OCI-LY1 (cell line): ENCODE measurements around the gene ABCC6.
A peak's percentile ranks its signal among the peaks of the same experiment; 100 is the strongest.
"Not testable (repeated sequence)": the region's sequence is repeated elsewhere in the genome, so short reads cannot be mapped to it uniquely, and the experiment has no call there.

ENCODE experiments used
- H2AFZ ChIP-seq: fragments of 200-600 bp; sonication (generic), shearing (Covaris generic); 2 replicates; pipeline ENCODE4 v1.6.0; 2014; ENCODE audit warnings: antibody characterized with exemption, mild to moderate bottlenecking, low read length
- H3F3A ChIP-seq: fragments of 200-600 bp; sonication (generic), shearing (Covaris generic); 2 replicates; pipeline ENCODE4 v1.6.0; 2014; ENCODE audit warnings: mild to moderate bottlenecking, antibody characterized with exemption, low read length, moderate library complexity; ENCODE audit not compliant: insufficient read depth
- H3K27ac ChIP-seq: fragments of 200-600 bp; sonication (generic); 2 replicates; pipeline ENCODE4 v1.5.1; 2014; ENCODE audit warnings: low read length, mixed run types, mild to moderate bottlenecking, low read depth; ENCODE audit not compliant: poor library complexity, severe bottlenecking
- H3K27me3 ChIP-seq: fragments of 200-600 bp; sonication (generic); 2 replicates; pipeline ENCODE4 v1.6.0; 2014; ENCODE audit warnings: antibody characterized with exemption, mild to moderate bottlenecking, low read length, moderate library complexity; ENCODE audit not compliant: insufficient read depth
- H3K36me3 ChIP-seq: fragments of 200-600 bp; sonication (generic); 2 replicates; pipeline ENCODE4 v1.6.1; 2014; ENCODE audit warnings: mild to moderate bottlenecking, antibody characterized with exemption, low read length, moderate library complexity, mixed read lengths; ENCODE audit not compliant: insufficient read depth
- H3K4me1 ChIP-seq: fragments of 200-600 bp; sonication (generic); 2 replicates; pipeline ENCODE4 v1.5.1; 2014; ENCODE audit warnings: mild to moderate bottlenecking, low read length, moderate library complexity; ENCODE audit not compliant: insufficient read depth, severe bottlenecking
- H3K4me2 ChIP-seq: fragments of 200-600 bp; sonication (generic), shearing (Covaris generic); 2 replicates; pipeline ENCODE4 v1.6.1; 2014; ENCODE audit warnings: low read length
- H3K4me3 ChIP-seq: fragments of 200-600 bp; sonication (generic); 2 replicates; pipeline ENCODE4 v1.5.1; 2014; ENCODE audit warnings: low read length, low read depth, mild to moderate bottlenecking, mixed read lengths; ENCODE audit not compliant: poor library complexity, severe bottlenecking
- H3K79me2 ChIP-seq: fragments of 200-600 bp; shearing (Covaris generic); 2 replicates; pipeline ENCODE4 v1.6.1; 2016; ENCODE audit warnings: mixed run types, low read length, mixed read lengths; ENCODE audit not compliant: insufficient read depth
- H3K9ac ChIP-seq: fragments of 200-600 bp; sonication (generic), shearing (Covaris generic); 2 replicates; pipeline ENCODE4 v1.6.1; 2014; ENCODE audit warnings: mild to moderate bottlenecking, low read length, mixed read lengths
- H3K9me2 ChIP-seq: fragments of 200-600 bp; sonication (generic), shearing (Covaris generic); 2 replicates; pipeline ENCODE4 v1.6.1; 2014; ENCODE audit warnings: low read depth, mild to moderate bottlenecking, low read length, mixed read lengths
- H3K9me3 ChIP-seq: fragments of 200-600 bp; shearing (Covaris generic); 2 replicates; pipeline ENCODE4 v1.6.1; 2014; ENCODE audit warnings: low read length, mixed read lengths
- H4K20me1 ChIP-seq: fragments of 200-600 bp; sonication (generic), shearing (Covaris generic); 2 replicates; pipeline ENCODE4 v1.6.0; 2016; ENCODE audit warnings: mild to moderate bottlenecking, low read length; ENCODE audit not compliant: insufficient read depth
- TF ChIP-seq, protein P1 (sequence below): fragments of 200-600 bp; sonication (generic), shearing (Covaris generic); IDR thresholded peaks from 2 replicates; pipeline ENCODE4 v1.5.1; 2017; ENCODE audit warnings: mild to moderate bottlenecking, antibody characterized with exemption, low read length, moderate library complexity, mixed read lengths

Gene ABCC6

DNA sequence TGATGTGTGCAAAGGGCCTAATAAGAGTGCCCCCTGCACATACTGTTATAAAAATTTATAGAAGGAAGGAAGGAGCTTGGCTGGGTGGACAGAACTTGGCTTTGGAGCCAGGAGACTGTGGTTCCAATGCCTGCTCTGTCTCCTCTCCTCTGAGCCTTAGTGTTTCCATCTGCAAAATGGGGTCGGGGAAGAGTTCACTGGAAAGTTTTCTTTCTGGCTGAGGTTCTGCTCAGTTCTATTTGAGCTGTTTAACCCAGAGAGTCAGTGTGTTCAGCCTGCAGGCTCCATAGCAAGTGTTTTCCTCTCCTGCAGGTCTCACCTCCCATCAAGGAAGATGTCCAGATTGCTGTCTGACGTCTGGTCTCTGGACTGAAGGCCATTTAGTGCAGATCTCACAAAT is 17.4 kb downstream of the ABCC6 start:
- H3K9ac ChIP-seq, H3K9me2 ChIP-seq, H3K36me3 ChIP-seq, H3K9me3 ChIP-seq, H3F3A ChIP-seq, H2AFZ ChIP-seq, H3K27ac ChIP-seq, H4K20me1 ChIP-seq, H3K4me2 ChIP-seq, H3K27me3 ChIP-seq, H3K79me2 ChIP-seq, H3K4me1 ChIP-seq, H3K4me3 ChIP-seq: not testable (repeated sequence)

DNA sequence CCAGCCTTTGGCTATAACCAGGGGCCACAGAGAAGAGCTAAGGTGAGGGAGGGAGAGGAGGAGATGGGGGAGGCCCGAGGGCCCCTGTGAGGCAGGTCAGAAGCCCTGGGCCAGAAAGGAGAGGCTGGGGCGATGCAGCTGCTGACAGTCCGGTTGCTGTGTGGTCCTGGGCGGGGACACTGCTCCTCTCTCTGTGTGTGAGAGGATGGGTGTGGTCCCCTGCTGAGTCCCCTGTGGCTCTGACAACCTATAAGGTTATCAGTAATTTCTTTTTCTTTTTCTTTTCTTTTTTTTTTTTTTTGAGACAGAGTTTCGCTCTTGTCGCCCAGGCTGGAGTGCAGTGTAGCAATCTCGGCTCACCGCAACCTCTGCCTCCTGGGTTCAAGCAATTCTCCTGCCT is 18.7 kb downstream of the ABCC6 start:
- not testable (repeated sequence) for H3K4me2 ChIP-seq, H2AFZ ChIP-seq, H3K9me2 ChIP-seq, H3K79me2 ChIP-seq, H3K27ac ChIP-seq, H3K4me3 ChIP-seq, H3F3A ChIP-seq, H3K9ac ChIP-seq, H3K9me3 ChIP-seq, H4K20me1 ChIP-seq, H3K4me1 ChIP-seq, H3K36me3 ChIP-seq, H3K27me3 ChIP-seq

DNA sequence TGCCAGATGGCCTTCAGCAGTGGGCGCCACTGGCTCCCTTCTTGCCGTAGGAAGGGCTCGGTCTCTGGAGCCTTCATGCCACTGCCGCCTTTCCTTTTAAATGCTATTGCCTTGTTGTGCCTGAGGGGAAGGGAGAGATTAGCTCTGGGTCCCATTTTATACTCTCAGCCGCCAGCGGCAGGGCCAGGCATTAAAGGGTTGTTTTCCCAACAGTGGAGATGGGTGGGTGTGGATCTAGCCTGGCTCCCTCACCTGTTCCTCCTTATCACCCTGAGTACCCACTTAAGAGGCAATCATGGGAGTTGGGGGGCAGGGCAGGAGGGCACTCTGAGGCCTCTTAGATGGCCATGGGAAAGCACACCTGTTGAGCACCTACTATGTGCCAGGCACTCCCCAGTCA is 19.8 kb downstream of the ABCC6 start:
- H3F3A ChIP-seq, H3K4me2 ChIP-seq, H3K36me3 ChIP-seq, H3K9me2 ChIP-seq, H2AFZ ChIP-seq, H3K4me3 ChIP-seq, H3K27ac ChIP-seq, H3K9me3 ChIP-seq, H4K20me1 ChIP-seq, H3K27me3 ChIP-seq, H3K79me2 ChIP-seq, H3K9ac ChIP-seq, H3K4me1 ChIP-seq: not testable (repeated sequence)

DNA sequence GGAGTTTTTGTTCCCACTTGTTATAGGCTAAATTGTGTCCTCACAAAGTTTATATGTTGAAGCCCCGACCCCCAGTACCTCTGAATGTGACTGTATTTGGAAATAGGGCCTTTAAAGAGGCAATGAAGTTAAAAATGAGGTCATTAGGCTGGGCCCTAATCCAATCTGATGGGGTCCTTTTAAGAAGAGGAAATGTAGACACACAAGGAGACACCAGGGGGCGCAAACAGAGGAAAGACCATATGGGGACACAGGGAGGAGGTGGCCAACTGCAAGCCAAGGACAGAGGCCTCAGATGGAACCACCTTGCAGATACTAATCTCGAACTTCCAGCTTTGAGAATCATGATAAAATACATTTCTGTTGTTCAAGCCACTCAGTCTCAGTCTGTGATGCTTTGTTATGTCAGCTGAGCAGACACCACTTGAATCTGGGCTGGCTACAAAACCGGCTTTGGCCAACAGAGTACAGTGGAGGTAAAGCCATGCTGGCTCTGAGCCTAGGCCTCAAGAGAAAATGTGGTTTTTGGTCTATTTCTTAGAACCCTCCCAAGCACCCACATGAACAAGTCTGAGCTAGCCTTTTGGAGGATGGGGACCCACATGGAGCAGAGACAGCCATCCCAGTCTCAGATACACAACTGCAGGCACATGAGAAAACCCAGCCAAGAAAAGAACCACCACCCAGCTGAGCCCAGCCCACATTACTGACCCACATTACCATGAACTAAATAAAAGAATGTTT is 20.7 kb downstream of the ABCC6 start:
- H3K36me3 ChIP-seq, H3K4me3 ChIP-seq, H3K79me2 ChIP-seq, H3K27ac ChIP-seq, H3F3A ChIP-seq, H3K27me3 ChIP-seq, H3K9me2 ChIP-seq, H4K20me1 ChIP-seq, H3K9ac ChIP-seq, H2AFZ ChIP-seq, H3K4me1 ChIP-seq, H3K4me2 ChIP-seq, H3K9me3 ChIP-seq: not testable (repeated sequence)
- TF ChIP-seq, protein P1, sequence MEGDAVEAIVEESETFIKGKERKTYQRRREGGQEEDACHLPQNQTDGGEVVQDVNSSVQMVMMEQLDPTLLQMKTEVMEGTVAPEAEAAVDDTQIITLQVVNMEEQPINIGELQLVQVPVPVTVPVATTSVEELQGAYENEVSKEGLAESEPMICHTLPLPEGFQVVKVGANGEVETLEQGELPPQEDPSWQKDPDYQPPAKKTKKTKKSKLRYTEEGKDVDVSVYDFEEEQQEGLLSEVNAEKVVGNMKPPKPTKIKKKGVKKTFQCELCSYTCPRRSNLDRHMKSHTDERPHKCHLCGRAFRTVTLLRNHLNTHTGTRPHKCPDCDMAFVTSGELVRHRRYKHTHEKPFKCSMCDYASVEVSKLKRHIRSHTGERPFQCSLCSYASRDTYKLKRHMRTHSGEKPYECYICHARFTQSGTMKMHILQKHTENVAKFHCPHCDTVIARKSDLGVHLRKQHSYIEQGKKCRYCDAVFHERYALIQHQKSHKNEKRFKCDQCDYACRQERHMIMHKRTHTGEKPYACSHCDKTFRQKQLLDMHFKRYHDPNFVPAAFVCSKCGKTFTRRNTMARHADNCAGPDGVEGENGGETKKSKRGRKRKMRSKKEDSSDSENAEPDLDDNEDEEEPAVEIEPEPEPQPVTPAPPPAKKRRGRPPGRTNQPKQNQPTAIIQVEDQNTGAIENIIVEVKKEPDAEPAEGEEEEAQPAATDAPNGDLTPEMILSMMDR = peak; percentile 35

DNA sequence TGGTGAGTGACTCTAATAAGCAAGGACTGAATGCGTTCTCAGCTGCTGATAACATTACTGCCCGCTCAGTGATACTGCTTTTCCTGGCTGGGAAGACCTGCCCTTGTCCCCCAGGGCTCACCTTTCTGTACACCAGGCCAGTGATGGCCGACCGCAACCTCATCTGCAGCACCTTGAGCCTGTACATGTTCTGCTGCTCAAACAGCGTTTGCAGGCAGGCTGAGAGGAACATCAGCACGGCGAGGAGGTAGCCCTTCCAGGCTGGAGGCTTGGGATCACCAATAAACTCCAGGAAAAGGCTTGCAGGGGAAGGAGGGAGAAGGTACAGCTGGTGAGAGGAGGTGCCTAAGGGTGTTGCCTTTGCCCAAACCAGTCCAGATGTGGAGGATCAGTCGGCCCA is 21.4 kb downstream of the ABCC6 start:
- H3K36me3 ChIP-seq, H3K4me3 ChIP-seq, H2AFZ ChIP-seq, H3K9me3 ChIP-seq, H4K20me1 ChIP-seq, H3K4me2 ChIP-seq, H3K4me1 ChIP-seq, H3K9ac ChIP-seq, H3K9me2 ChIP-seq, H3K27ac ChIP-seq, H3F3A ChIP-seq, H3K79me2 ChIP-seq, H3K27me3 ChIP-seq: not testable (repeated sequence)

DNA sequence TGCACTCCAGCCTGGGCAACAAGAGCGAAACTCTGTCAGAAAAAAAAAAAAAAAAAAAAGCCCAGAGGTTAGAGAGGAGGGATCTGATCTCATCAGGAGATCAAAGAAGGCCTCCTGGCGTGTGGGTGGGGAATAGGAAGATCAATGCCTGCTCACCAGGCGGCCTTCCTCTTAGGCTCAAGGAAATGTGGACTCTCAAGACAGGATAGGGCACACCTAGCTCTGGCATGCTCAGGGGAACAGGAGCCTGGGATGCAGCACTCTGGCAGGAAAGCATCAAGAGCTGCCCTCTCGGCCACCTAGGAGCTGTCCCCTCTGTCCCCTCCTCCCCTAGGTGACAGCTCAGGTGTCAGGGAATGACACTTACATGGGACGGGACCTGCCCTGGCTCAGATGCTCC is 22.9 kb downstream of the ABCC6 start:
- H3K36me3 ChIP-seq, H3K9me3 ChIP-seq: not testable (repeated sequence)

DNA sequence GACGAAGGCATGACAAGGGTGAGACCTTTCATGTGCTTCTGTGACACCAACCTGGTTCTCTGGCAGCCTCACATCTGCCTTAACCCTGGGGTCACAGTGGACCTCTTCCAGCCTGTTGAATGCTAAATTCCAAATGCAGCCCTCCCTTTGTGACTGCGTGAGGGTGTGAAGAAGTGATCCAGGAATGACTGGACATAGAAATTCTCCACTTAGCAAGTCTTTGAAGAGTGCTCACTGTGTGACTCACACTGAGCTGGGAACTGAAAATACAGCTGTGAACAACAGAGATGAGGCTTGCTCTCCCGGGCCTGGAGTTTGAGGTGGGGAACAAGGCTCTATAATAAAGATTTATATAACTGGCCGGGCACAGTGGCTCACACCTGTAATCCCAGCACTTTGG is 23.9 kb downstream of the ABCC6 start:
- H3K36me3 ChIP-seq, H3K27ac ChIP-seq, H3F3A ChIP-seq, H3K9me3 ChIP-seq, H3K9me2 ChIP-seq, H3K4me3 ChIP-seq, H3K79me2 ChIP-seq, H3K9ac ChIP-seq, H3K4me2 ChIP-seq, H3K27me3 ChIP-seq, H2AFZ ChIP-seq, H3K4me1 ChIP-seq, H4K20me1 ChIP-seq: not testable (repeated sequence)

More for the DNA sequence above, 22.9 kb downstream of the ABCC6 start:
- not testable (repeated sequence) for H3F3A ChIP-seq, H3K27ac ChIP-seq, H3K4me3 ChIP-seq, H3K79me2 ChIP-seq, H3K4me2 ChIP-seq, H3K27me3 ChIP-seq, H3K4me1 ChIP-seq, H3K9ac ChIP-seq, H2AFZ ChIP-seq, H4K20me1 ChIP-seq, H3K9me2 ChIP-seq
